Measurements from ENCODE around the gene CRHR1. TPM values are rescaled to one million over a fixed set of nuclear protein-coding genes. Genes with fewer than 3 reads are reported as not detected.

CRHR1 gene
- polyA plus RNA-seq, 1 of the 3 experiments (the other 2 are of a cell fraction): 0.13 TPM

DNA sequence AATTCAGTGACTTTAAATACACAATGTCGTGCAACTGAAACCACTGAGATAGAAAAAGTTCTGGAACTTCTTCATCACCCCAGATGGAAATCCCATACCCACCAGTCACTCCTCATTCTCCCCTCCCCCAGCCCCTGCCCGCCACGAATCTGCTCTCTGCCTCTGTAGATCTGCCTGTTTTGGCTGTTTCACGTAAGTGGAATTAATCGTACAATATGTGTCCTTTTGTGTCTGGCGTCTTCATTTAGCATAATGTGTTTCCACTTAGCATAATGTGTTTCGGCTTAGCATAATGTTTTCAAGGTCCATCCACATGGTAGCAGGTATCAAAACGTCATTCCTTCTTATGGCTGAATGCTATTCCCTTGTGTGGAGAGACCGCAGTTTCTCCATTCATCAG is 57.1 kb downstream of the CRHR1 start:
- Histone ChIP-seq H3K9me3 (no peaks in the 10 kb centered on the region), H2AFZ (ENCODE audit: low read depth) (no peak overlapping the region), H3K9ac (no peak overlapping the region), H3K27ac (ENCODE audit: low read depth in 2 of 2, low read length in 1 of 2) (no peak overlapping the region), H3K4me1 (ENCODE audit: control insufficient read depth in 1 of 2, insufficient read depth in 2 of 2, low read depth in 1 of 2, low read length in 1 of 2) (peaks cover 0 to 7% of the 10 kb centered on the region in 2 experiments; a peak in 1 of 4 replicates), H4K20me1 (ENCODE audit: insufficient read depth) (no peaks in the 10 kb centered on the region), H3K4me2 (no peak overlapping the region), H3K27me3 (ENCODE audit: insufficient read depth) (peaks cover 16% of the 10 kb centered on the region; the same call in 1 of the 2 replicates), H3K36me3 (replicated peaks in 1 of 2; ENCODE audit: control insufficient read depth in 1 of 2, insufficient read depth in 2 of 2, low read length in 1 of 2) (no peaks in the 10 kb centered on the region), H3K79me2 (ENCODE audit: insufficient read depth) (no peaks in the 10 kb centered on the region), H3F3A (replicated peaks; ENCODE audit: insufficient read depth) (no peaks in the 10 kb centered on the region), H3K4me3 (ENCODE audit: low read depth in 2 of 2, low read length in 1 of 2) (no peak overlapping the region), H3K9me2 (no peaks in the 10 kb centered on the region)
- CTCF ChIA-PET: interaction anchor here (1.0 to 18.6 kb wide), 5 partner anchors 4 to 119 kb away, joined by 3 to 327 read pairs (median 18); partner anchors contain the start of genes MAPT and SPPL2C
- POLR2A ChIA-PET: no interaction called here
- TF ChIP-seq, protein P1, sequence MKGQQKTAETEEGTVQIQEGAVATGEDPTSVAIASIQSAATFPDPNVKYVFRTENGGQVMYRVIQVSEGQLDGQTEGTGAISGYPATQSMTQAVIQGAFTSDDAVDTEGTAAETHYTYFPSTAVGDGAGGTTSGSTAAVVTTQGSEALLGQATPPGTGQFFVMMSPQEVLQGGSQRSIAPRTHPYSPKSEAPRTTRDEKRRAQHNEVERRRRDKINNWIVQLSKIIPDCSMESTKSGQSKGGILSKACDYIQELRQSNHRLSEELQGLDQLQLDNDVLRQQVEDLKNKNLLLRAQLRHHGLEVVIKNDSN (IDR thresholded peaks at IDR 0.05; ENCODE audit: borderline replicate concordance, low read depth): no peak
- TF ChIP-seq NFIC (IDR thresholded peaks at IDR 0.05; ENCODE audit: borderline replicate concordance) (no peak), TAF1 (IDR thresholded peaks at IDR 0.05; ENCODE audit: borderline replicate concordance, low read depth, low read length) (no peak), EZH2phosphoT487 (IDR thresholded peaks at IDR 0.05; ENCODE audit: borderline replicate concordance, low read depth) (no peak), USF2 (IDR thresholded peaks at IDR 0.05; ENCODE audit: borderline replicate concordance, low read depth, low read length) (no peak), RCOR1 (IDR thresholded peaks at IDR 0.05; ENCODE audit: low read length) (no peak)
- TF ChIP-seq, protein P2, sequence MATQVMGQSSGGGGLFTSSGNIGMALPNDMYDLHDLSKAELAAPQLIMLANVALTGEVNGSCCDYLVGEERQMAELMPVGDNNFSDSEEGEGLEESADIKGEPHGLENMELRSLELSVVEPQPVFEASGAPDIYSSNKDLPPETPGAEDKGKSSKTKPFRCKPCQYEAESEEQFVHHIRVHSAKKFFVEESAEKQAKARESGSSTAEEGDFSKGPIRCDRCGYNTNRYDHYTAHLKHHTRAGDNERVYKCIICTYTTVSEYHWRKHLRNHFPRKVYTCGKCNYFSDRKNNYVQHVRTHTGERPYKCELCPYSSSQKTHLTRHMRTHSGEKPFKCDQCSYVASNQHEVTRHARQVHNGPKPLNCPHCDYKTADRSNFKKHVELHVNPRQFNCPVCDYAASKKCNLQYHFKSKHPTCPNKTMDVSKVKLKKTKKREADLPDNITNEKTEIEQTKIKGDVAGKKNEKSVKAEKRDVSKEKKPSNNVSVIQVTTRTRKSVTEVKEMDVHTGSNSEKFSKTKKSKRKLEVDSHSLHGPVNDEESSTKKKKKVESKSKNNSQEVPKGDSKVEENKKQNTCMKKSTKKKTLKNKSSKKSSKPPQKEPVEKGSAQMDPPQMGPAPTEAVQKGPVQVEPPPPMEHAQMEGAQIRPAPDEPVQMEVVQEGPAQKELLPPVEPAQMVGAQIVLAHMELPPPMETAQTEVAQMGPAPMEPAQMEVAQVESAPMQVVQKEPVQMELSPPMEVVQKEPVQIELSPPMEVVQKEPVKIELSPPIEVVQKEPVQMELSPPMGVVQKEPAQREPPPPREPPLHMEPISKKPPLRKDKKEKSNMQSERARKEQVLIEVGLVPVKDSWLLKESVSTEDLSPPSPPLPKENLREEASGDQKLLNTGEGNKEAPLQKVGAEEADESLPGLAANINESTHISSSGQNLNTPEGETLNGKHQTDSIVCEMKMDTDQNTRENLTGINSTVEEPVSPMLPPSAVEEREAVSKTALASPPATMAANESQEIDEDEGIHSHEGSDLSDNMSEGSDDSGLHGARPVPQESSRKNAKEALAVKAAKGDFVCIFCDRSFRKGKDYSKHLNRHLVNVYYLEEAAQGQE (IDR thresholded peaks at IDR 0.05; ENCODE audit: low read depth, low read length): no peak
- TF ChIP-seq, protein P3, sequence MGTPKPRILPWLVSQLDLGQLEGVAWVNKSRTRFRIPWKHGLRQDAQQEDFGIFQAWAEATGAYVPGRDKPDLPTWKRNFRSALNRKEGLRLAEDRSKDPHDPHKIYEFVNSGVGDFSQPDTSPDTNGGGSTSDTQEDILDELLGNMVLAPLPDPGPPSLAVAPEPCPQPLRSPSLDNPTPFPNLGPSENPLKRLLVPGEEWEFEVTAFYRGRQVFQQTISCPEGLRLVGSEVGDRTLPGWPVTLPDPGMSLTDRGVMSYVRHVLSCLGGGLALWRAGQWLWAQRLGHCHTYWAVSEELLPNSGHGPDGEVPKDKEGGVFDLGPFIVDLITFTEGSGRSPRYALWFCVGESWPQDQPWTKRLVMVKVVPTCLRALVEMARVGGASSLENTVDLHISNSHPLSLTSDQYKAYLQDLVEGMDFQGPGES (IDR thresholded peaks at IDR 0.05; ENCODE audit: low read depth, low read length): no peak
- WGBS (ENCODE audit: low lambda C conversion rate): 63% methylated on average over 9 of the region's 9 CpGs
- DNase-seq: no peak

Measured in SK-N-SH (cell line).